OCI-LY7 (cell line): ENCODE measurements around the gene ANKRD52.

Experiments used
- CTCF ChIP-seq: fragments of 200-600 bp; sonication (generic); conservative IDR thresholded peaks from 2 replicates; pipeline ENCODE4 v1.5.1; 2014; ENCODE audit warnings: mild to moderate bottlenecking, antibody characterized with exemption, low read length, moderate library complexity, mixed read lengths
- EZH2phosphoT487 ChIP-seq: fragments of 200-600 bp; sonication (generic); IDR thresholded peaks from 2 replicates; pipeline ENCODE4 v1.6.1; 2018; ENCODE audit warnings: low read depth, borderline replicate concordance, mild to moderate bottlenecking, mixed run types, antibody characterized with exemption, low read length, moderate library complexity, mixed read lengths

GRCh38 chr12:56188778-56189098, 69.4 kb downstream of the ANKRD52 start:
- no peak for TF ChIP-seq CTCF
- no peak for TF ChIP-seq EZH2phosphoT487
